Breast epithelium (tissue), 4 donors: ENCODE data around the gene SGTA. TPM values are rescaled to one million over a fixed set of nuclear protein-coding genes. Genes with fewer than 3 reads are reported as not detected.

Experiments
- DNase-seq, 2 donors: peaks; one replicate each; pipeline ENCODE4 v3.0.0-alpha.2; 2019; ENCODE audit warnings: low spot score in 2 of 2
- H3K27ac ChIP-seq, 2 donors: fragments of 200-600 bp; sonication (generic) in 1 of 2; one replicate each; pipeline ENCODE4 v1.5.1; 2016 to 2019; ENCODE audit warnings: mild to moderate bottlenecking in 1 of 2
- H3K27me3 ChIP-seq, 2 donors: fragments of 200-600 bp; sonication (generic) in 1 of 2; one replicate each; pipeline versions ENCODE4 v1.5.1 to v1.6.0; 2017 to 2019; ENCODE audit warnings: control low read depth in 1 of 2, mild to moderate bottlenecking in 1 of 2
- H3K36me3 ChIP-seq: fragments of 200-600 bp; one replicate; pipeline ENCODE4 v1.5.1; 2019
- H3K4me1 ChIP-seq, 2 donors: fragments of 200-600 bp; sonication (generic); one replicate each; pipeline ENCODE4 v1.5.1; 2016 to 2019; ENCODE audit warnings: control low read depth in 1 of 2
- H3K4me3 ChIP-seq, 3 donors: fragments of 200-600 bp; sonication (generic); 1 replicate in 2 of 3; 2 replicates in 1 of 3; pipeline ENCODE4 v1.5.1; 2016 to 2019; ENCODE audit warnings: mild to moderate bottlenecking in 3 of 3, moderate library complexity in 2 of 3
- H3K9me3 ChIP-seq, 2 donors: fragments of 200-600 bp; sonication (generic) in 1 of 2; one replicate each; pipeline ENCODE4 v1.5.1; 2016 to 2019; ENCODE audit warnings: control low read depth in 1 of 2
- POLR2A ChIP-seq: fragments of 450-650 bp; IDR thresholded peaks from one replicate; pipeline ENCODE4 v1.6.1; 2016; ENCODE audit warnings: antibody characterized with exemption, mild to moderate bottlenecking, moderate library complexity
- POLR2AphosphoS5 ChIP-seq, 3 donors: sonication (generic); formaldehyde crosslinking; IDR thresholded peaks; one replicate each; pipeline ENCODE4 v1.6.1; 2017; ENCODE audit warnings: antibody characterized with exemption in 3 of 3
- intact Hi-C: fragments of 100-400 bp; cut with DNase I; formaldehyde crosslinking; loops from one replicate; pipeline ENCODE4 v1.15.1; 2023; ENCODE audit warnings: low total_unique reads
- total RNA-seq, 3 donors: library from RNA; depleted of rRNA; stranded (reverse); fragments of >200 nt; gene quantifications; one replicate each; pipeline ENCODE4 v1.1.0, GENCODE V29; 2016
- TF ChIP-seq, protein P1 (sequence below), 3 donors: fragments of 450-650 bp; IDR thresholded peaks; one replicate each; pipeline ENCODE4 v1.5.1; 2016 to 2017; ENCODE audit warnings: antibody characterized with exemption in 3 of 3, mild to moderate bottlenecking in 3 of 3, moderate library complexity in 3 of 3

Gene SGTA
- total RNA-seq, 3 donors from 2014 or later, result 40.3 to 45.2 (median 42.1) TPM

GRCh38 chr19:2734589-2735288, 48.3 kb downstream of the SGTA start:
- Histone ChIP-seq H3K4me3 (no peak overlapping the region), H3K27me3 (no peaks in the 10 kb centered on the region), H3K36me3 (no peaks in the 10 kb centered on the region), H3K27ac (no peak overlapping the region), H3K4me1 (peaks cover 0 to 3% of the 10 kb centered on the region in 2 donors), H3K9me3 (no peaks in the 10 kb centered on the region)
- TF ChIP-seq POLR2AphosphoS5 (IDR thresholded peaks at IDR 0.05) (no peak), POLR2A (no peak)
- TF ChIP-seq, protein P1, sequence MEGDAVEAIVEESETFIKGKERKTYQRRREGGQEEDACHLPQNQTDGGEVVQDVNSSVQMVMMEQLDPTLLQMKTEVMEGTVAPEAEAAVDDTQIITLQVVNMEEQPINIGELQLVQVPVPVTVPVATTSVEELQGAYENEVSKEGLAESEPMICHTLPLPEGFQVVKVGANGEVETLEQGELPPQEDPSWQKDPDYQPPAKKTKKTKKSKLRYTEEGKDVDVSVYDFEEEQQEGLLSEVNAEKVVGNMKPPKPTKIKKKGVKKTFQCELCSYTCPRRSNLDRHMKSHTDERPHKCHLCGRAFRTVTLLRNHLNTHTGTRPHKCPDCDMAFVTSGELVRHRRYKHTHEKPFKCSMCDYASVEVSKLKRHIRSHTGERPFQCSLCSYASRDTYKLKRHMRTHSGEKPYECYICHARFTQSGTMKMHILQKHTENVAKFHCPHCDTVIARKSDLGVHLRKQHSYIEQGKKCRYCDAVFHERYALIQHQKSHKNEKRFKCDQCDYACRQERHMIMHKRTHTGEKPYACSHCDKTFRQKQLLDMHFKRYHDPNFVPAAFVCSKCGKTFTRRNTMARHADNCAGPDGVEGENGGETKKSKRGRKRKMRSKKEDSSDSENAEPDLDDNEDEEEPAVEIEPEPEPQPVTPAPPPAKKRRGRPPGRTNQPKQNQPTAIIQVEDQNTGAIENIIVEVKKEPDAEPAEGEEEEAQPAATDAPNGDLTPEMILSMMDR (IDR thresholded peaks at IDR 0.05), result no peak
- intact Hi-C loops, result no loop called here
- no peak for DNase-seq

DNA sequence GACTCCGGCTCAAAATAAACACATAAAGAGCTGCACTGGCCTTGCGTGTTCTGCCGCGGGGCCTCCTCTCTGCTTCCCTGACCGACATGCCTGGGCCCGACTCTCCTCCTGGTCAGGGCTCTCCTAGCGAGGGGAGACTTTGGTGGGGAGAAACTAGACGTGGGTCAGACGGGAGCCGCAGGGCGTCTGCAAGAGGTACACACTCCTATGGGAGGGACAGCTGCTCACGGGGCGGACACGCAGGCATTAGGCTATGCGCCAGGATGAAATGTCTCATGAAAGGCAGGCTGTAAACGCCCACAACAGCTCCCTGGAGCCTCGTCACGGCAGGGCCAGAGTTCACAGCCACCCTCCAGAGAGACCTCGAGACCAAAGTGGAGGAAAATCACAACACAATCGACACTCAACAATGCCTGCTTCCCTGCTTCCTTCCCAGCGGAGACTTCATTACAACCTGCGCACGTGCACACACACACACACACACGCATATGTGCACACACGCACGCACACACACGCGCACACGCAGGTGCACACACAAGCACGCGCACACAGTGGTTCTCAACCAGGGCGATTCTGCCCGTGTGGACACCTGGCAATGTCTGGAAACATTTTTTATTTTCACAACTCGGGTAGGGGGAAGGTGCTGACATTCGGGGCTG, 49.0 kb downstream of the SGTA start:
- intact Hi-C loops, result no loop called here
- Histone ChIP-seq H3K36me3 (no peaks in the 10 kb centered on the region), H3K4me1 (no peaks in the 10 kb centered on the region), H3K27me3 (no peaks in the 10 kb centered on the region), H3K9me3 (no peaks in the 10 kb centered on the region), H3K4me3 (no peak overlapping the region), H3K27ac (no peak overlapping the region)
- TF ChIP-seq POLR2AphosphoS5 (IDR thresholded peaks at IDR 0.05) (no peak), POLR2A (no peak)
- TF ChIP-seq, protein P1 (IDR thresholded peaks at IDR 0.05), result no peak
- DNase-seq, result no peak

DNA sequence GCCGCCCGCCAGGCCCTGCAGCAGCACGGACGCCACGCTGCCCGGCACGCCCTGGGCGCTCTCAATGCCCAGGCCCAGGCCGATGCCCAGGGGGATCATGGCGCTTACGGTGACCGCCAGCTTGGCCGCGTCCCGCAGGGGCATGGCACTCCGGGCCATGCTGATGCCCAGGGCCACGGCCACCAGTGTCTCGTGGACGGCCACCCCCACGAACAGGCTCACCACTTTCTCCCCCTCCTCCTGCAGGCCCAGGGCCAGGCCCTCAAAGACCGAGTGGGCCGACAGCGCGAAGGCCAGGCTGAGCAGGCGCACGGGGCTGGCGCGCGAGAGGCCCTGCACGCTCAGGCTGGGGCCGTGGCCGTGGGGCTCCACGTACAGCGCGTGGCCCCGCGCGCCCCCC, 50.2 kb downstream of the SGTA start:
- Histone ChIP-seq H3K27me3 (no peaks in the 10 kb centered on the region), H3K4me3 (no peak overlapping the region), H3K36me3 (no peaks in the 10 kb centered on the region), H3K9me3 (no peaks in the 10 kb centered on the region), H3K4me1 (no peaks in the 10 kb centered on the region), H3K27ac (no peak overlapping the region)
- TF ChIP-seq POLR2A, result no peak
- TF ChIP-seq, protein P1 (IDR thresholded peaks at IDR 0.05), result no peak
- no peak for TF ChIP-seq POLR2AphosphoS5 (IDR thresholded peaks at IDR 0.05)
- no peak for DNase-seq
- intact Hi-C loops, result no loop called here

- no peak for DNase-seq
- no peaks in the 10 kb centered on the region for H3K36me3 ChIP-seq
- no peaks in the 10 kb centered on the region for H3K27me3 ChIP-seq
- no peaks in the 10 kb centered on the region for H3K9me3 ChIP-seq
- no peaks in the 10 kb centered on the region for H3K4me1 ChIP-seq
- H3K27ac ChIP-seq, result no peak overlapping the region
- no peak for TF ChIP-seq POLR2A
- TF ChIP-seq, protein P1 (IDR thresholded peaks at IDR 0.05), result no peak
- TF ChIP-seq POLR2AphosphoS5 (IDR thresholded peaks at IDR 0.05), result no peak
- intact Hi-C loops, result no loop called here
- H3K4me3 ChIP-seq, result no peak overlapping the region
Observed at GRCh38 chr19:2732157-2732725, 50.8 kb downstream of the SGTA start.
